PC-9 (cell line): ENCODE data around the gene RNF187.

Experiments used
- CTCF ChIP-seq: fragments of 200-600 bp; sonication (generic); conservative IDR thresholded peaks from 2 replicates; pipeline ENCODE4 v1.6.1; 2017; ENCODE audit warnings: mixed run types, antibody characterized with exemption, mild to moderate bottlenecking, moderate library complexity
- EZH2 ChIP-seq: fragments of 200-600 bp; sonication (generic); IDR thresholded peaks from 2 replicates; pipeline ENCODE4 v1.8.0; 2017; ENCODE audit warnings: antibody characterized with exemption, low read depth

GRCh38 chr1:228513236-228513900, 26.2 kb downstream of the RNF187 start:
- TF ChIP-seq CTCF (no peak), EZH2 (no peak)
